ENCODE data around the gene SH3RF2. TPM values are rescaled to one million over a fixed set of nuclear protein-coding genes. Genes with fewer than 3 reads are reported as not detected.

Gene SH3RF2
- total and polyA plus RNA-seq, 2 of the 13 experiments (the other 11 are each of a cell fraction or from before 2014, with no cell fraction given), result 2.6 to 3.7 TPM

DNA sequence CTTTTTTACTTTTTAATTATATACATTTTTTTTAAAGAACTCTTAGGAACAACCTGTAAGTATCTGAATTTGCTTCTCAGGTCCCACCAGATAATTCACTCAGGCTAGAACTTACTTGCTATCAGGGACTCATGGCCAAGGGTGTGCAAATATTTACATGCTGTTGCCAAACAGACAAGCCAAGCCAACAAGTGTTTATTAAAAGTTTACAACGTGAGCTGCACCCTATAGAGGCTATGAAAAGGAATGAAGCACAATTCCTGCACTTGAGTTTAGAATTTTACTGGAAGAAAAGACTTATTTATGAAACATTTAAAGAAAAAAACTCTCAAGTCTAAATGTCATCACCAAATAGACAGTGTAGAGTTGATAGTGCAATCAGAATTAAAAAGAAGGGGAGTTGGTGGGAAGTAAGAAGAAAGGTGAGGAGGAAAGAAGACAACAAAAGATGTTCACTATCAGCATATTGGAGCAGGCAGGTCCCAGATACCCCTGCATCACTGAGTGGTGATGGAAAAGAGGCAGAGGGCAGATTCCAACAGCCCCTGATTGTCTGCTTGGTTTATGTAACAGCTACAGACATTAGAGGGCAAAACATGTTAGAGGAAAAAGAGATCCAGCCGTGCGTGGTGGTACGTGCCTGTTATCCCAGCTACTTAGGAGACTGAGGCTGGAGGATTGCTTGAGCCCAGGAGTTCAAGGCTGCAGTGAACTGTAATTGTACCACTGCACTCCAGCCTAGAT, 32.8 kb downstream of the SH3RF2 start (continued):
- TF ChIP-seq ZNF468 (CRISPR knock-in tag; IDR thresholded peaks at IDR 0.05) (no peak), XRCC5 (optimal IDR thresholded peaks at IDR 0.05; ENCODE audit: low read length) (no peak), PCBP2 (optimal IDR thresholded peaks at IDR 0.05; ENCODE audit: low read depth, low read length, poor library complexity, severe bottlenecking) (no peak)
- TF ChIP-seq, protein P1, sequence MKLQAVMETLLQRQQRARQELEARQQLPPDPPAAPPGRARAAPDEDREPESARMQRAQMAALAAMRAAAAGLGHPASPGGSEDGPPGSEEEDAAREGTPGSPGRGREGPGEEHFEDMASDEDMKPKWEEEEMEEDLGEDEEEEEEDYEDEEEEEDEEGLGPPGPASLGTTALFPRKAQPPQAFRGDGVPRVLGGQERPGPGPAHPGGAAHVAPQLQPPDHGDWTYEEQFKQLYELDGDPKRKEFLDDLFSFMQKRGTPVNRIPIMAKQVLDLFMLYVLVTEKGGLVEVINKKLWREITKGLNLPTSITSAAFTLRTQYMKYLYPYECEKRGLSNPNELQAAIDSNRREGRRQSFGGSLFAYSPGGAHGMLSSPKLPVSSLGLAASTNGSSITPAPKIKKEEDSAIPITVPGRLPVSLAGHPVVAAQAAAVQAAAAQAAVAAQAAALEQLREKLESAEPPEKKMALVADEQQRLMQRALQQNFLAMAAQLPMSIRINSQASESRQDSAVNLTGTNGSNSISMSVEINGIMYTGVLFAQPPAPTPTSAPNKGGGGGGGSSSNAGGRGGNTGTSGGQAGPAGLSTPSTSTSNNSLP (IDR thresholded peaks at IDR 0.05; ENCODE audit: low read depth, low read length), result no peak

DNA sequence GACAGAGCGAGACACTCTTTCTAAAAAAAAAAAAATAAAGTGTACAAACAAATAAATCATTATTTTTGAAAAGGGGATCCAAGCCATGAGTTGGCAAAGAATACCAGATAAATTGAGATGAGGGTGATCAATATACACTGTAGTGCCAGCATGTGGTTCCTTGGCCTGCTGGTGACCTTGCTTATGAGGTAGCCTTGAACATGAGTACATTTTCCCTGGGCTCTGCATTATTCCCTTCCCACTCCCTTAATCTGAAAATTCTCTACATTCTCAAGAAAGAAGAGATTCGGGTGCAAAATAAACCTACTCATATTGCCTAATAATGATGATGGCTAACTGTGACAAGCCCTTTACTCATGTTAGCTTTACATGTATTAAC, 33.3 kb downstream of the SH3RF2 start:
- POLR2A ChIA-PET, result interaction anchor here (1.0 to 1.5 kb wide), 3 partner anchors 10 to 24 kb away, joined by 4 to 5 read pairs (median 4); no protein-coding TSS in a partner anchor
- 93% methylated on average over 2 of the region's 2 CpGs for WGBS (ENCODE audit: low lambda C conversion rate)
- H2AFZ ChIP-seq (ENCODE audit: low read length), result no peak overlapping the region
- no peak for ATAC-seq
- no peaks in the 10 kb centered on the region for H3K9me3 ChIP-seq (ENCODE audit: low read length)
- H3K36me3 ChIP-seq (replicated peaks in 1 of 2; ENCODE audit: control insufficient read depth in 1 of 2, insufficient read depth in 2 of 2, low read length in 2 of 2), result no peaks in the 10 kb centered on the region
- intact Hi-C loops (cut with micrococcal nuclease; ENCODE audit: unreplicated experiment), result loop anchor here (2.0 to 10.0 kb wide), 2 partner anchors 33 to 115 kb away; partner anchors contain the start of gene SH3RF2
- no peaks in the 10 kb centered on the region for H3K79me2 ChIP-seq (ENCODE audit: insufficient read depth, low read length)
- no peak overlapping the region for H3K27ac ChIP-seq (ENCODE audit: extremely low read length, insufficient read depth, low read length)
- H3K4me3 ChIP-seq (replicated peaks in 1 of 3; ENCODE audit: insufficient read depth in 1 of 3, low read depth in 2 of 3, low read length in 3 of 3), result no peak overlapping the region
- H3K4me1 ChIP-seq (ENCODE audit: insufficient read depth, low read length), result peaks cover 49% of the 10 kb centered on the region
- in situ Hi-C loops (cut with HindIII; ENCODE audit: extremely low pct_ligation_motif_present, low pct_unique_long_range_greater_than_20kb), result no loop called here
- FAIRE-seq, result no peak
- H4K20me1 ChIP-seq (ENCODE audit: insufficient read depth, low read length), result no peaks in the 10 kb centered on the region
- no peak overlapping the region for H3K4me2 ChIP-seq (ENCODE audit: low read depth, low read length)
- H3K27me3 ChIP-seq (ENCODE audit: control insufficient read depth in 1 of 2, insufficient read depth in 2 of 2, low read length in 2 of 2), result no peaks in the 10 kb centered on the region
- no peak for DNase-seq (ENCODE audit: low spot score)
- no peak overlapping the region for H3K9ac ChIP-seq (ENCODE audit: insufficient read depth, low read depth, low read length)
- CTCF ChIA-PET (ENCODE audit: low intra/inter-chr PET ratio, low total read pairs), result no interaction called here
- BruUV-seq (replicated peaks), result no TSS peak
- TF ChIP-seq NFKBIZ (CRISPR knock-in tag; IDR thresholded peaks at IDR 0.05) (no peak), AHR (CRISPR knock-in tag; IDR thresholded peaks at IDR 0.05) (no peak), ZNF451 (CRISPR knock-in tag; IDR thresholded peaks at IDR 0.05) (no peak), ZNF232 (CRISPR knock-in tag; IDR thresholded peaks at IDR 0.05; ENCODE audit: borderline replicate concordance) (no peak), ZNF567 (CRISPR knock-in tag; IDR thresholded peaks at IDR 0.05; ENCODE audit: borderline replicate concordance) (no peak), NFKB2 (CRISPR knock-in tag; IDR thresholded peaks at IDR 0.05; ENCODE audit: borderline replicate concordance) (no peak), MAF1 (CRISPR knock-in tag; IDR thresholded peaks at IDR 0.05; ENCODE audit: borderline replicate concordance) (no peak)
- TF ChIP-seq, protein P2, sequence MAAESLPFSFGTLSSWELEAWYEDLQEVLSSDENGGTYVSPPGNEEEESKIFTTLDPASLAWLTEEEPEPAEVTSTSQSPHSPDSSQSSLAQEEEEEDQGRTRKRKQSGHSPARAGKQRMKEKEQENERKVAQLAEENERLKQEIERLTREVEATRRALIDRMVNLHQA (CRISPR knock-in tag; IDR thresholded peaks at IDR 0.05), result no peak
- TF ChIP-seq, protein P3, sequence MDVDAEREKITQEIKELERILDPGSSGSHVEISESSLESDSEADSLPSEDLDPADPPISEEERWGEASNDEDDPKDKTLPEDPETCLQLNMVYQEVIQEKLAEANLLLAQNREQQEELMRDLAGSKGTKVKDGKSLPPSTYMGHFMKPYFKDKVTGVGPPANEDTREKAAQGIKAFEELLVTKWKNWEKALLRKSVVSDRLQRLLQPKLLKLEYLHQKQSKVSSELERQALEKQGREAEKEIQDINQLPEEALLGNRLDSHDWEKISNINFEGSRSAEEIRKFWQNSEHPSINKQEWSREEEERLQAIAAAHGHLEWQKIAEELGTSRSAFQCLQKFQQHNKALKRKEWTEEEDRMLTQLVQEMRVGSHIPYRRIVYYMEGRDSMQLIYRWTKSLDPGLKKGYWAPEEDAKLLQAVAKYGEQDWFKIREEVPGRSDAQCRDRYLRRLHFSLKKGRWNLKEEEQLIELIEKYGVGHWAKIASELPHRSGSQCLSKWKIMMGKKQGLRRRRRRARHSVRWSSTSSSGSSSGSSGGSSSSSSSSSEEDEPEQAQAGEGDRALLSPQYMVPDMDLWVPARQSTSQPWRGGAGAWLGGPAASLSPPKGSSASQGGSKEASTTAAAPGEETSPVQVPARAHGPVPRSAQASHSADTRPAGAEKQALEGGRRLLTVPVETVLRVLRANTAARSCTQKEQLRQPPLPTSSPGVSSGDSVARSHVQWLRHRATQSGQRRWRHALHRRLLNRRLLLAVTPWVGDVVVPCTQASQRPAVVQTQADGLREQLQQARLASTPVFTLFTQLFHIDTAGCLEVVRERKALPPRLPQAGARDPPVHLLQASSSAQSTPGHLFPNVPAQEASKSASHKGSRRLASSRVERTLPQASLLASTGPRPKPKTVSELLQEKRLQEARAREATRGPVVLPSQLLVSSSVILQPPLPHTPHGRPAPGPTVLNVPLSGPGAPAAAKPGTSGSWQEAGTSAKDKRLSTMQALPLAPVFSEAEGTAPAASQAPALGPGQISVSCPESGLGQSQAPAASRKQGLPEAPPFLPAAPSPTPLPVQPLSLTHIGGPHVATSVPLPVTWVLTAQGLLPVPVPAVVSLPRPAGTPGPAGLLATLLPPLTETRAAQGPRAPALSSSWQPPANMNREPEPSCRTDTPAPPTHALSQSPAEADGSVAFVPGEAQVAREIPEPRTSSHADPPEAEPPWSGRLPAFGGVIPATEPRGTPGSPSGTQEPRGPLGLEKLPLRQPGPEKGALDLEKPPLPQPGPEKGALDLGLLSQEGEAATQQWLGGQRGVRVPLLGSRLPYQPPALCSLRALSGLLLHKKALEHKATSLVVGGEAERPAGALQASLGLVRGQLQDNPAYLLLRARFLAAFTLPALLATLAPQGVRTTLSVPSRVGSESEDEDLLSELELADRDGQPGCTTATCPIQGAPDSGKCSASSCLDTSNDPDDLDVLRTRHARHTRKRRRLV (CRISPR knock-in tag; IDR thresholded peaks at IDR 0.05), result no peak
- TF ChIP-seq, protein P4, sequence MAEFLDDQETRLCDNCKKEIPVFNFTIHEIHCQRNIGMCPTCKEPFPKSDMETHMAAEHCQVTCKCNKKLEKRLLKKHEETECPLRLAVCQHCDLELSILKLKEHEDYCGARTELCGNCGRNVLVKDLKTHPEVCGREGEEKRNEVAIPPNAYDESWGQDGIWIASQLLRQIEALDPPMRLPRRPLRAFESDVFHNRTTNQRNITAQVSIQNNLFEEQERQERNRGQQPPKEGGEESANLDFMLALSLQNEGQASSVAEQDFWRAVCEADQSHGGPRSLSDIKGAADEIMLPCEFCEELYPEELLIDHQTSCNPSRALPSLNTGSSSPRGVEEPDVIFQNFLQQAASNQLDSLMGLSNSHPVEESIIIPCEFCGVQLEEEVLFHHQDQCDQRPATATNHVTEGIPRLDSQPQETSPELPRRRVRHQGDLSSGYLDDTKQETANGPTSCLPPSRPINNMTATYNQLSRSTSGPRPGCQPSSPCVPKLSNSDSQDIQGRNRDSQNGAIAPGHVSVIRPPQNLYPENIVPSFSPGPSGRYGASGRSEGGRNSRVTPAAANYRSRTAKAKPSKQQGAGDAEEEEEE (CRISPR knock-in tag; IDR thresholded peaks at IDR 0.05; ENCODE audit: borderline replicate concordance), result no peak
